ENCODE results near the gene APOC3.

The APOC3 gene

GRCh38 chr11:116852261-116853031 lies 22.7 kb downstream of the APOC3 start:
- DNase-seq: no peak

- no peak for DNase-seq
Observed at GRCh38 chr11:116853461-116854073, 23.9 kb downstream of the APOC3 start.

GRCh38 chr11:116855413-116855812 lies 25.7 kb downstream of the APOC3 start:
- no peak for DNase-seq

GRCh38 chr11:116856423-116856822 lies 26.7 kb downstream of the APOC3 start:
- DNase-seq: no peak

DNA sequence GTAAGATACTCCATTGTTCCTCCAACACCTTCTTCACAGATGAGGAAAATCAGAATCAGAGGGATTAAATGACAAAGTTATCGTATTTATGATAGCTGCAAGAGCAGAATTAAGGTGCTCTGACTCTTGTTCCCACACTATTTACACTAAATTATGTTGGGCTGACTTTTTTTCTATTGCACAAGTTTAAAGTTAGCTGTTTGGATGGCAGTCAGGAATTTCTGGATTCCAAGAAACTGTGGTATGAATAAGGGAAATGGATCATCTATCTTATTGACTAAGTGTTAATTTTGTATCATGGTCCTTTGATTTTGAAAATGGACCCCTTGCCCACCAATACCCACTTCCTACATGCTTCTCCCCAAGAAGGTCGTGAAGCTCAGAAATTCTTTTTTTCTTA lies 27.6 kb downstream of the APOC3 start:
- no peak for DNase-seq

DNA sequence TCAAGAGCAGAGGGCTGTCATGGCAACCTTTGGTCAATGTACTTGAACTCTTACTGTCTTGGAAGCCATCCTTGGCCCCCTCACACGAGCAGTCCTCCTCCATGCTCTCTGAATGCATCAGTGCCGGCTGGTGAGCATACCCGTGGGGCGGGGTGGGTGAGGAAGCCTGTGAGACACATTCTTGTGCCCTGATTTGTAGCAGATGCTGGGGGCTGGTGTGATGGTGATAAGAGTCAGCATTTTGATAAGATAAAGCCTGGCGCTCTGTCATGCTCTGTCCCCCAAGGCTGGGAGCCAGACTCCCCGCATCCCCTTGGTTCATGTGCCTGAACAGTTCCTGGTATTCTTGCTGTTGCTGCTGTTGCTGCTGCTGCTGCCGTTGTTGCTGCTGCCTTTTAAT lies 28.2 kb downstream of the APOC3 start:
- DNase-seq: no peak

- no peak for DNase-seq
Observed at GRCh38 chr11:116859175-116859574, 29.5 kb downstream of the APOC3 start.

GRCh38 chr11:116860303-116860702 lies 30.6 kb downstream of the APOC3 start:
- DNase-seq: no peak

GRCh38 chr11:116861539-116861938 lies 31.8 kb downstream of the APOC3 start:
- DNase-seq: no peak

- DNase-seq: no peak
Observed at GRCh38 chr11:116862185-116862584, 32.5 kb downstream of the APOC3 start.

DNA sequence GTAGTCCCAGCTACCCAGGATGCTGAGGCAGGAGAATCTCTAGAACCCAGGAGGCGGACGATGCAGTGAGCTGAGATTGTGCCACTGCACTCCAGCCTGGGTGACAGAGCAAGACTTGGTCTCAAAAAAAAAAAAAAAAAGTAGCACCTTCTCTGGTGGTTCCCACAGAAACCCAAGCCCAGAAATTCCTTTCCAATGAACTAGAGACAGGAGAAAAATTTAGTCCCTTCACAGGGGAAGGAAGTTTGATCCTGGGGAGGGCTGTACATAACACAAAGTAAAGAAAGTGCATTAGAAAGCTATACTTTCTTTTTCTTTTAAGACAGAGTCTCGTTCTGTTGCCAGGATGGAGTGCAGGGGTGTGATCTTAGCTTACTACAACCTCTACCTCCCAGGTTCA lies 33.2 kb downstream of the APOC3 start:
- DNase-seq: no peak

DNA sequence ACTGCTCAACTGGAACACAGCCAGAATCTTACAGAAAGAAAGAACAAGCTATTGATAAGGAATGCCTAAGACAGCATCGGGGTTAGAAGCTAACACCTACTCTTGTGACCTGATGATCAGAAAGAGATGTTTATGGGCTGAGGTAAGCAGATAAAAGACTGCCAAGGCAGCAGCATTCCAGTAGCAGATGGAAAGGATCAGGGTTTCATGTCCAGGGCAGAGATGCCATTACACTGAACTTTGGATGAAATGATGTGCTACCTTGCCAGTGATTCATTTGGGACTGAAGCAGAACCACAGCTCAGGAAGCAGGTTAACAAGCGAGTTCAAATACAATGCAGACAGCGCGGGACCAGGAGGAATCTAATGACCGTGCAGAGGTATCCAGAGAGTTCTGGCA lies 34.8 kb downstream of the APOC3 start:
- no peak for DNase-seq

DNA sequence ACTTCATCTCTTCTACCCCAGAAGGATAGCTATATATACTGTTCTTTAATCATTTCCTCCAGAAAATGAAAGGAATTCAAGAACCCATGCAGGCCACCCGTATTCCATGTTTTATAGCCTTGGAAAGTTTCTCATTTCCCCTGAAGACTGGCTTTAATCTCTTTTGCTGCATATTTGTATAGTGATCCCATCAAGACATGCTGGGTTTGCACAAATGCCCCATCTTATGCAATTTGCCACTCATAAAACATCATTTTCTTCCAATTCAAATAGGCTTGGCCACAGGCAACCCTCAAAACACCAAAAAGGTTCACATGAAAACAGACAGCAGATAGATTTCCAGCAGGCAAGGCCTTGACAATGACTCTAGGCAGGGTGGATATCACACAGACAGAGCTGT lies 36.0 kb downstream of the APOC3 start:
- DNase-seq: no peak

GRCh38 chr11:116866804-116867455 lies 37.2 kb downstream of the APOC3 start:
- no peak for DNase-seq

DNA sequence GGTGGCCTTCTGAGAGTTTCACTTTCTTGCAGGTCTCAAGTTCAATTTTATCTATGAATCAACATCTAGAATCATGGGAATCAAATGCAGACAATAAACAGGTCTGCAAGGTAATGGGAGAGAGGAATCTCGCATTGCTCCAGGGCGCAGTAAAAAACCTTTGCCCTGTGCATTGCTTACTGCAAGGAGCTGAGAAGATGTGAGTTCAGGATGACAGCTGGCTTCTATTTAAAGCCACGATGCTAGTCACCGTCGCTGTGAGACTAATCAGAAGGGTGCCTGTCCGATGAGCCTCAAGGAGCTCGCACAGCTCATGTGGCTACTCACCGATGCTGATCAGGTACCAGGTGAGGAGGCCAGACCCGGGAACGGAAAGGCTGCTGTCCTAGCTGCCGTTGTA lies 37.9 kb downstream of the APOC3 start:
- no peak for DNase-seq

GRCh38 chr11:116868066-116868465 lies 38.4 kb downstream of the APOC3 start:
- no peak for DNase-seq

DNA sequence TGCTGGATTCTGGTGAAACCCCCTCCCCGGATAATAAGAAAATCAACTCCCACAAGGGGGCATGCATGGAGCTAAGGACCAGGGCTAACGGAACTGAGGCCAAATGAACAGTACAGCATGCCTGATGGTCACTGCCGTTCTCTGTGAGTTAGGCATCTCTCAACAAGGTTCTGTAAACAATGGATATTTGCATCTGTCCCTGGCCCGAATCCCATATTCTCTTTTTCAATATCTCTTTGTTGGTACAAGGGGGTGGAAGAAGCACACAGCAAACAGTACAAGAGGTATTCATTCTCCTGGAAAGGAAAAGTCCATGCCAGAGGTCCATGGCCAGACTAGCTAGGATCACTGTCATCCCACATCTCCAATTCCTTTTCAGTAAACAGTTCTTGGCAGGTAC lies 39.9 kb downstream of the APOC3 start:
- DNase-seq: no peak

GRCh38 chr11:116870054-116870453 lies 40.3 kb downstream of the APOC3 start:
- no peak for DNase-seq

- DNase-seq: no peak
Observed at GRCh38 chr11:116871248-116871647, 41.5 kb downstream of the APOC3 start.

GRCh38 chr11:116873381-116873780 lies 43.7 kb downstream of the APOC3 start:
- no peak for DNase-seq

GRCh38 chr11:116874251-116874650 lies 44.5 kb downstream of the APOC3 start:
- no peak for DNase-seq

- no peak for DNase-seq
Observed at GRCh38 chr11:116875194-116875593, 45.5 kb downstream of the APOC3 start.

GRCh38 chr11:116876656-116877055 lies 46.9 kb downstream of the APOC3 start:
- no peak for DNase-seq

Data from NCI-H1105 treated with DMSO at 0.1 percent for 48 hours (cell line).